Lung (tissue), 13 donors: ENCODE data around the gene FAM185A. TPM values are rescaled to one million over a fixed set of nuclear protein-coding genes. Genes with fewer than 3 reads are reported as not detected.
A peak's percentile ranks its signal among the peaks of the same experiment; 100 is the strongest.

Source experiments
- ATAC-seq: fragments of 200-7000 bp; cut with Tn5 transposase; one replicate; pipeline ENCODE4 v1.9.1; 2020; ENCODE audit warnings: moderate number of reproducible peaks; ENCODE audit not compliant: insufficient read depth, low FRiP score
- DNase-seq, 3 donors: peaks; one replicate each; pipeline ENCODE4 v3.0.0-alpha.2; 2013 to 2017
- H3K27ac ChIP-seq, 2 donors: one replicate each; pipeline ENCODE4 v1.5.1; 2013; ENCODE audit warnings: mild to moderate bottlenecking in 2 of 2, moderate library complexity in 2 of 2, control low read depth in 1 of 2, inconsistent platforms in 1 of 2, low read depth in 1 of 2, low read length in 1 of 2
- H3K27me3 ChIP-seq, 3 donors: one replicate each; pipeline ENCODE4 v1.5.1; 2013; ENCODE audit warnings: low read length in 2 of 3; ENCODE audit not compliant: control insufficient read depth in 3 of 3, insufficient read depth in 3 of 3
- H3K36me3 ChIP-seq, 4 donors: one replicate each; pipeline ENCODE4 v1.5.1; 2013; ENCODE audit warnings: low read length in 4 of 4, mild to moderate bottlenecking in 1 of 4, moderate library complexity in 1 of 4; ENCODE audit not compliant: control insufficient read depth in 4 of 4, insufficient read depth in 4 of 4
- H3K4me1 ChIP-seq, 5 donors: one replicate each; pipeline ENCODE4 v1.5.1; 2013; ENCODE audit warnings: low read length in 5 of 5, mild to moderate bottlenecking in 2 of 5, moderate library complexity in 1 of 5; ENCODE audit not compliant: control insufficient read depth in 5 of 5, insufficient read depth in 5 of 5
- H3K4me3 ChIP-seq: one replicate; pipeline ENCODE4 v1.5.1; 2013; ENCODE audit warnings: mild to moderate bottlenecking, control low read depth, moderate library complexity
- H3K9ac ChIP-seq, 2 donors: one replicate each; pipeline ENCODE4 v1.5.1; 2013; ENCODE audit warnings: low read length in 2 of 2, control low read depth in 1 of 2; ENCODE audit not compliant: insufficient read depth in 1 of 2
- H3K9me3 ChIP-seq, 4 donors: one replicate each; pipeline ENCODE4 v1.5.1; 2013; ENCODE audit warnings: low read length in 3 of 4, mild to moderate bottlenecking in 1 of 4, moderate library complexity in 1 of 4; ENCODE audit not compliant: control insufficient read depth in 4 of 4, insufficient read depth in 3 of 4
- CTCF ChIP-seq: IDR thresholded peaks from 2 replicates; pipeline ENCODE4 v1.5.1; 2012; ENCODE audit warnings: mild to moderate bottlenecking; ENCODE audit errors: control extremely low read depth, extremely low read depth
- WGBS, 2 donors: extraction: QIAGEN DNeasy Blood & Tissue Kit; methylation state at CpG; one replicate each; pipeline ENCODE4 v1.1.7; 2013; 5-methylcytosine and 5-hydroxymethylcytosine counted together
- polyA plus RNA-seq, 2 donors: library from polyadenylated mRNA; stranded (reverse); fragments of 200-250 nt; gene quantifications; one replicate each; pipeline ENCODE4 v1.2.1, GENCODE V29; 2013
- small RNA-seq: library from RNA; depleted of rRNA; stranded (forward); fragments of <200 nt; gene quantifications from one replicate; pipeline ENCODE3, GENCODE V24; 2014; ENCODE audit warnings: low replicate concordance
- total RNA-seq, 2 donors: library from RNA; depleted of rRNA in 1 of 2; stranded (reverse); fragments of >200 nt in 1 of 2; gene quantifications; one replicate each; pipeline ENCODE4 v1.2.1, GENCODE V29; 2014 to 2021
- donor health status: control.
- donor health status: control.
- donor health status: Bipolar disorder and iron deficiency.
- donor health status: healthy.
- donor health status: DM: yes; HTN: yes; CAD: no.

FAM185A gene
- total and polyA plus RNA-seq, 4 donors, result 2.8 to 17.3 (median 8.0) TPM

- DNase-seq (peak in 1 of 3 donors; percentile 41), ATAC-seq (no peak)
- Histone ChIP-seq H3K4me3 (no peak overlapping the region), H3K27ac (no peak overlapping the region), H3K9me3 (no peaks in the 10 kb centered on the region), H3K27me3 (no peaks in the 10 kb centered on the region), H3K9ac (no peak overlapping the region), H3K4me1 (peaks cover 0 to 3% (median 0%) of the 10 kb centered on the region in 5 donors), H3K36me3 (no peaks in the 10 kb centered on the region)
- TF ChIP-seq CTCF, result no peak
- WGBS, 2 donors, result 83 to 89% methylated on average over 5 of the region's 5 CpGs
Measured at GRCh38 chr7:102849079-102849478, 100.3 kb downstream of the FAM185A start.

DNA sequence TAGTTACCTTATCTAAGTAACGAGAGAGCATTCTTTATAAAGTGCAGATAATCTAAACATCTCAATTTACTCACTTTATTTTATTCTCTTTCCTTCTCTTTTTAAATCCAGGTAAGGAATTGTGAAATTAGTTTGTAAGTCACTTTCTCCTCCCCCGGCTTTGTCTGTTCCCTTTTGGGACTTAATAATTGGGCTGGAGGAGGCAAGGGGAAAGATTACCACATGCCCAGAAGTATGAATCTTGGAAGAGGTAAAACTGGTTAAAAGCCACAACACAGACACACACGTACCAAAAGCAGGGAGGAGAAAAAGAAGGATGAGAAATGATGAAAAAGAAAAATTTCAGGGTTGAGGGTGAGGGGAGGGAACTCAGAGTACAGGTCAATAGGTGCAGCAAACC lies 100.7 kb downstream of the FAM185A start:
- no peak overlapping the region for H3K27ac ChIP-seq
- H3K27me3 ChIP-seq, result no peaks in the 10 kb centered on the region
- H3K9me3 ChIP-seq, result no peaks in the 10 kb centered on the region
- no peak overlapping the region for H3K4me3 ChIP-seq
- 79 to 81% methylated on average over 3 of the region's 3 CpGs for WGBS, 2 donors
- peaks cover 0 to 3% (median 0%) of the 10 kb centered on the region in 5 donors for H3K4me1 ChIP-seq
- no peaks in the 10 kb centered on the region for H3K36me3 ChIP-seq
- DNase-seq, result no peak
- H3K9ac ChIP-seq, result no peak overlapping the region
- no peak for ATAC-seq
- no peak for TF ChIP-seq CTCF

DNA sequence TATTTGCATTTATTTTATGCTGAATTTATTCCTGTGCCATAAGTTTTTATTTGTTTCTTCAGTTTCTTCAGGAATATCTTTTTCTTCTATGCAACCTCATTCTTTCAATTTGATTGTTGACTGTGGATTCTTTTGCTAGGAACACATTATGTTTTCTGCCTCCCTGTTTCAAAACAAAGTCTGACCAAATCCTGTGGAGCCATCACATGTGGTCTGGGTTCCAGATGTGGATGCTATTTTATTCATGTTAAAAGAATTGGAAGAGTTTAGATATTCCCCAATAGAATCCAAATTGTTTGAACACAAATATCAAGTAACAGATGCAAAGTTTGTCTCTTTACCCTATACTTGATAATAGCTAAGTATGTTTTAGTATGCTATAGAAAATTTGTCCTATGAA lies 107.2 kb downstream of the FAM185A start:
- TF ChIP-seq CTCF, result no peak
- Histone ChIP-seq H3K27me3 (no peaks in the 10 kb centered on the region), H3K36me3 (no peaks in the 10 kb centered on the region), H3K4me1 (peaks cover 0 to 21% (median 5%) of the 10 kb centered on the region in 5 donors), H3K4me3 (no peak overlapping the region), H3K9ac (no peak overlapping the region), H3K9me3 (no peaks in the 10 kb centered on the region), H3K27ac (no peak overlapping the region)
- DNase-seq (no peak), ATAC-seq (no peak)

Small RNA genes lying within 50 kb of the gene (small RNA-seq; reads per million reads assigned to genes)
- not detected for gene RNU6-1136P

Other genes with a start within 250 kb of the FAM185A start
- gene RASA4B, start 231.2 kb upstream of the FAM185A start, total RNA-seq, result 10 to 100 TPM in 1 of 2 donors, 1 to 10 TPM in 1; 9.7 to 11.4 TPM
- 10 to 100 TPM in 1 of 2 donors, 1 to 10 TPM in 1; 7.3 to 24.6 TPM for gene RASA4B, start 231.2 kb upstream of the FAM185A start, polyA plus RNA-seq
- gene UPK3BL2, start 205.3 kb upstream of the FAM185A start, total RNA-seq, result 10 to 100 TPM; 17.4 to 23.7 TPM
- gene UPK3BL2, start 205.3 kb upstream of the FAM185A start, polyA plus RNA-seq, result 10 to 100 TPM; 12.5 to 17.3 TPM
- under 1 TPM; 0.23 to 0.34 TPM for gene SPDYE2, start 197.8 kb upstream of the FAM185A start, total RNA-seq
- gene SPDYE2, start 197.8 kb upstream of the FAM185A start, polyA plus RNA-seq, result under 1 TPM in 1 of 2 donors, not detected in 1; 0.14 TPM
- 10 to 100 TPM; 34.5 to 51.3 TPM for gene POLR2J3, start 176.4 kb upstream of the FAM185A start, total RNA-seq
- 100 to 1,000 TPM in 1 of 2 donors, 10 to 100 TPM in 1; 47.5 to 126 TPM for gene POLR2J3, start 176.4 kb upstream of the FAM185A start, polyA plus RNA-seq
- 10 to 100 TPM; 21.0 to 31.2 TPM for gene RASA4, start 132.2 kb upstream of the FAM185A start, total RNA-seq
- 10 to 100 TPM; 15.4 to 56.2 TPM for gene RASA4, start 132.2 kb upstream of the FAM185A start, polyA plus RNA-seq
- 10 to 100 TPM; 11.2 to 27.0 TPM for gene UPK3BL1, start 106.2 kb upstream of the FAM185A start, total RNA-seq
- 10 to 100 TPM; 18.5 to 54.3 TPM for gene UPK3BL1, start 106.2 kb upstream of the FAM185A start, polyA plus RNA-seq
- gene SPDYE2B, start 98.7 kb upstream of the FAM185A start, total RNA-seq, result not detected
- not detected for gene SPDYE2B, start 98.7 kb upstream of the FAM185A start, polyA plus RNA-seq
- 1 to 10 TPM; 6.9 to 9.9 TPM for gene POLR2J2, start 77.3 kb upstream of the FAM185A start, total RNA-seq
- gene POLR2J2, start 77.3 kb upstream of the FAM185A start, polyA plus RNA-seq, result 1 to 10 TPM; 1.3 to 6.3 TPM
- gene LRRC17, start 164.0 kb downstream of the FAM185A start, total RNA-seq, result 10 to 100 TPM in 1 of 2 donors, 1 to 10 TPM in 1; 3.2 to 81.6 TPM
- gene LRRC17, start 164.0 kb downstream of the FAM185A start, polyA plus RNA-seq, result 1 to 10 TPM in 1 of 2 donors, under 1 TPM in 1; 0.63 to 1.1 TPM